ENCODE measurements around the gene CCDC83. TPM values are rescaled to one million over a fixed set of nuclear protein-coding genes. Genes with fewer than 3 reads are reported as not detected.
A peak's percentile ranks its signal among the peaks of the same experiment; 100 is the strongest.

The CCDC83 gene
- polyA plus RNA-seq, 6 donors from 2014 or later: not detected

DNA sequence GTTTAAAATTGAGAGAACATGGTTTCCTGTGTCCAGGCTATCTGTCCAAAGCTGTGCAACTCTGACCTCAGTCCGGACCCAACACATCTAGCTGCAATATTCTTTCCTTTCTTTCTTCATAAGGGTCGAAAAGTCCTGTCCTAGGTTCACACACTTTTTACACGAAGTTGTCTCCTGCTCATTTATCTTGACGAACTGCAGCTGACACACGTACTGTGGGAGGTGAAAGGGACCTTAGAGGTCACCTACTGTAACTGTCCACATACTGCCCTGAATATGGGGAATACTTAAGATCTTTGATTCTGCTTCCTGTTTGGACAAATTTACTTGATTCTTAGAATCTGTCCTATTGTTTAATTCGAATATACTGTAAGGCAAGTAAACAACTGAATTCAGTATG is 105.9 kb downstream of the CCDC83 start:
- ATAC-seq (ENCODE audit: low read depth in 2 of 2) (no peak), DNase-seq (no peak)
- H3K27me3 Mint-ChIP-seq: no peaks in the 10 kb centered on the region
- H3K9me3 Mint-ChIP-seq: no peaks in the 10 kb centered on the region
- H3K4me1 Mint-ChIP-seq: peaks cover 0 to 4% (median 0%) of the 10 kb centered on the region in 3 donors
- peaks cover 25 to 51% of the 10 kb centered on the region in 2 donors for H3K36me3 Mint-ChIP-seq
- H3K4me3 Mint-ChIP-seq: no peak overlapping the region
- H3K27ac Mint-ChIP-seq: peak overlapping the region in 2 of 6 donors; percentile 16 to 19

DNA sequence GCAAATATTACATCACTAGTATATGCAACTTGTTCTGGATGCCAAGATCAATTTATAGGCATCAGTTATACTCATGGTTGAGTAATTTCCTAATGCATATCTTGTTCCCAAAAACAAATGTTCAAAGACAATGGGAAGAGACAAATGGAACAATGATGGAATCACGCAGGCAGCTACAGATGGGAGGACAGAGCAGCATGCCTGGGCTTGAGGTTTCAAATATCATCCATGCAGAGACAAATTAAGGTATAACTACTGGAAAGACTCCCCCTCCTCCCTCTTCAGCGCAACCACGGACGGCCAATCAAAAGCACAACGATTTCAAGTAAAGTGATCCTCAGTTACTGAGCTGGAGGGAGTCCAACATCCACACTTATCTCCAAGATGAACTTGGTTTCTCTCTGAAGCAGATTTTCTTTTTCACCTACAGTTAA is 106.8 kb downstream of the CCDC83 start:
- DNase-seq (no peak), ATAC-seq (ENCODE audit: low read depth in 2 of 2) (no peak)
- no peak overlapping the region for H3K4me3 Mint-ChIP-seq
- peak overlapping the region in 2 of 6 donors; percentile 41 to 74 for H3K27ac Mint-ChIP-seq
- no peaks in the 10 kb centered on the region for H3K9me3 Mint-ChIP-seq
- no peaks in the 10 kb centered on the region for H3K27me3 Mint-ChIP-seq
- peaks cover 20 to 47% of the 10 kb centered on the region in 2 donors for H3K36me3 Mint-ChIP-seq
- H3K4me1 Mint-ChIP-seq: peaks cover 0 to 4% (median 0%) of the 10 kb centered on the region in 3 donors

- DNase-seq: no peak
- Mint-ChIP-seq H3K27ac (peak overlapping the region in 1 of 6 donors; percentile 70), H3K27me3 (no peaks in the 10 kb centered on the region)
Measured at GRCh38 chr11:85965202-85965601, 110.0 kb downstream of the CCDC83 start.

DNA sequence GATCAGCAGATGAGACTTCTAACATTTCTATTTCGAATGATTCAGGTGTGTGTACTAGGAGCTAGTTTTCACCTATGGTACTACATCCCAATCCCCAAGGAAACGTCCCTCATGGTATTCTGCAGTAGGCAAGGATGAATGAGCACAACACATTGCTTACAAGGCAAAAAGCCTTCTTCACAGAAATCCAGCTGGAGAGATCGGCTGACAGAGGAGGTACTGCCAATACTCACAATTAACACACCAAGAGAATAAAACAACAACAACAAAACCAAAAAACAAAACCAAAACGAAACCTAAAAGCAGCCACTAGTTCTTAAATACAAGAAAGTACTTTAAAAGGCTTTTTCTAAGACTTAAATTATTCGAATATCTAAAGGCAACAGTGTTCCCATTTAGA is 112.3 kb downstream of the CCDC83 start:
- Mint-ChIP-seq H3K4me3 (peak overlapping the region in 1 of 8 donors; percentile 15), H3K27ac (peak overlapping the region in 3 of 6 donors; percentile 35 to 71 (median 54)), H3K27me3 (no peaks in the 10 kb centered on the region), H3K9me3 (no peaks in the 10 kb centered on the region), H3K4me1 (peaks cover 0 to 3% (median 0%) of the 10 kb centered on the region in 3 donors), H3K36me3 (peaks cover 17 to 35% of the 10 kb centered on the region in 2 donors)
- ATAC-seq (ENCODE audit: low read depth in 2 of 2) (no peak), DNase-seq (no peak)

More at GRCh38 chr11:85965202-85965601, 110.0 kb downstream of the CCDC83 start:
- H3K4me1 Mint-ChIP-seq: peaks cover 0 to 7% (median 0%) of the 10 kb centered on the region in 3 donors
- H3K9me3 Mint-ChIP-seq: no peaks in the 10 kb centered on the region
- H3K4me3 Mint-ChIP-seq: no peak overlapping the region
- H3K36me3 Mint-ChIP-seq: peaks cover 25 to 39% of the 10 kb centered on the region in 2 donors
- ATAC-seq (ENCODE audit: low read depth in 2 of 2): no peak

Other genes starting within 250 kb of the CCDC83 start
- 1 to 10 TPM in 5 of 6 donors, under 1 TPM in 1; 0.93 to 2.4 (median 1.3) TPM for gene DLG2, start 228.0 kb upstream of the CCDC83 start, polyA plus RNA-seq (ENCODE audit: low read depth in 6 of 6)
- 10 to 100 TPM; 31.1 to 56.5 (median 45.0) TPM for gene TMEM126B, start 226.8 kb upstream of the CCDC83 start, polyA plus RNA-seq (ENCODE audit: low read depth in 6 of 6)
- 10 to 100 TPM; 35.8 to 74.6 (median 68.9) TPM for gene TMEM126A, start 207.4 kb upstream of the CCDC83 start, polyA plus RNA-seq (ENCODE audit: low read depth in 6 of 6)
- 10 to 100 TPM in 5 of 6 donors, 1 to 10 TPM in 1; 4.8 to 19.8 (median 13.9) TPM for gene CREBZF, start 190.3 kb upstream of the CCDC83 start, polyA plus RNA-seq (ENCODE audit: low read depth in 6 of 6)
- not detected for gene CCDC89, start 169.2 kb upstream of the CCDC83 start, polyA plus RNA-seq (ENCODE audit: low read depth in 6 of 6)
- gene SYTL2, start 44.2 kb upstream of the CCDC83 start, polyA plus RNA-seq (ENCODE audit: low read depth in 6 of 6): under 1 TPM in 4 of 6 donors, not detected in 2; 0.32 to 1.00 (median 0.55) TPM
- 10 to 100 TPM; 13.3 to 20.2 (median 16.9) TPM for gene PICALM, start 213.7 kb downstream of the CCDC83 start, polyA plus RNA-seq (ENCODE audit: low read depth in 6 of 6)